ENCODE data around the gene ST6GALNAC6.
"Not testable (repeated sequence)": the region's sequence is repeated elsewhere in the genome, so short reads cannot be mapped to it uniquely, and the experiment has no call there.

ST6GALNAC6 gene

DNA sequence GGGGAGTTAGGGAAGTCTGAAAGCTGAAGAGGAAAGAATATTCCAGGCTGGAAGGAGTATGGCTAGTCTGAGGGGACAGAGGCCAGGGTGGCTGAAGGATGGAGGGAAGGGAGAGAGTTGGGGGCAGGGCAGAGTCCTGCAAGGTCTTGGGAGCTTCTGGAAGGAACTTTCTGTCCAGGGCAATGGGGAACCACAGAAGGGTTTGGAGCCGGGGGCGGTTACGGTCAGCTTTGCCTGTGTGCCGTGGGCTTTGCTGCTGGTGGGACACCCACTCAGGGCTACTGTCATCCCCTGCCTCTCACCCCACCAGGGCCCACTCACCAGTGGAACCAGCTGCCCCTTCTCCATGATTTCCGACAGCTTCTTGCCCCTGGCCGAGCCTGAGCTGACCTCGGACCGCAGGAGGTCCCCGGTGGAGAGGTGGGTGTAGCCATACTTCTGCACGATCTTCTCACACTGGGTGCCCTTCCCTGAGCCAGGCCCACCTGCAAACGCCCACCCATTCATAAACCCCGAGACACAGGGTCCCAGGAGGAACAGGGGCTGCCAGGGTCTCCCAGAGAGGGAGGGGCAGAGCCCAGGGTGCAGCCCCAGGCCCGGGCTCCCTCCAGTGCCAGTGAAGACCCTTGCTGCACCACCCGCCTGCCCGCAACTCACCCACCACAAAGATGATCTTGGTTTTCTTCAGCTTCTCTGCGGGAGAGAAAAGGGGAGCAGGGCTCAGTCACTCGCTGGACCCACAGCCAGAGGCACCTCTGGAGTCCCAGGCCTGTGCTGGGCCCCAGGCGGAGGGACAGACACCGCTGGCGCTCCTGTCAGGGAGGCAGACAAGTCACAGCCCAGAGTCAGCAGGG lies 26.8 kb downstream of the ST6GALNAC6 start:
- no peak for DNase-seq

DNA sequence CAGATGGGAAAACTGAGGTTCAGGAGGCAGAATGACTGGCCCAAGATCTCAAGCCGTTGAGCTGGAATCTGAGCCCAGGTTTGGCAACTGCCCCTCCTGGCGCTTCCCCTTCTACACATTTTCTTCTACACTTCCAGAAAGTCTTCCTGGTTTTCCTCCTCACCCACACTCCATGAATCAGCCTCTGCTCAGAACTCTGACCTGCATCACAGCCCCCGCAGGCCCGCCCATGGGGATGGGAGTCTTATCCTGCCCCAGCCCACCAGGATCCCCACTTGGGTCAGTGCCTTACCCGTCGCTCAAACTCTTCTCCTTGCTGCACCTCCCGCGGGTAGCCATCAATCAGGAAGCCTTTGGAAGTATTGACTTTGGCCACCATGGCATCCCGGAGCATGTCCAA lies 27.9 kb downstream of the ST6GALNAC6 start:
- DNase-seq: no peak

DNA sequence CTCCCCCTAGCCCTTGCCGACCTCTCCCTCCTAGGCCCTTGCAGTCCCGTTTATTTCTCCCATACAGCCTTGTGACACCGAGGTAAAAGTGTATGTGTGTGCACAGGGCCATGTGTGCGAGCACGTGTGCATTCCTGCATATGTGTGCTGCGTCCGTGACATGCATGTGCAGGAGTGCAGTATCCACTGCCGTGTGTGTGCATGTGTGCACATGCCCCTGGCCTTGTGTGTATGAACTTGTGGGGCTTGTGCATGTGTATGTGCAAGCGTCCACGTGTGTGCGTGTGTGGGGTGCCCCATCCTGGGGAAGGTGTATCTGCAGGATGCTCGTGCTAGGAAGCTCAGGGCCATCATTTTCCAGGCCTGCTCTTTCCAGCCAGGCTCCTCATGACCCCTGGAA lies 28.5 kb downstream of the ST6GALNAC6 start:
- DNase-seq: no peak

DNA sequence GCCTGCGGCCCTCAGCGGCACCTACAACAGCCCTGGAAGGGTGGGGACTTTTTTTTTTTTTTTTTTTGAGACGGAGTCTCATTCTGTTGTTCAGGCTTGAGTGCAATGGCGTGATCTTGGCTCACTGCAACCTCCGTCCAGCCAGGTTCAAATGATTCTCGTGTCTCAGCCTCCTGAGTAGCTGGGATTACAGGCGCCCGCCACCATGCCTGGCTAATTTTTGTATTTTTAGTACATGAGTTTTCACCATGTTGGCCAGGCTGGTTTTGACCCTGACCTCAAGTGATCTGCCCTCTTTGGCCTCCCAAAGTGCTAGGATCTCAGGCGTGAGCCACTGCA lies 29.3 kb downstream of the ST6GALNAC6 start:
- DNase-seq: not testable (repeated sequence)

DNA sequence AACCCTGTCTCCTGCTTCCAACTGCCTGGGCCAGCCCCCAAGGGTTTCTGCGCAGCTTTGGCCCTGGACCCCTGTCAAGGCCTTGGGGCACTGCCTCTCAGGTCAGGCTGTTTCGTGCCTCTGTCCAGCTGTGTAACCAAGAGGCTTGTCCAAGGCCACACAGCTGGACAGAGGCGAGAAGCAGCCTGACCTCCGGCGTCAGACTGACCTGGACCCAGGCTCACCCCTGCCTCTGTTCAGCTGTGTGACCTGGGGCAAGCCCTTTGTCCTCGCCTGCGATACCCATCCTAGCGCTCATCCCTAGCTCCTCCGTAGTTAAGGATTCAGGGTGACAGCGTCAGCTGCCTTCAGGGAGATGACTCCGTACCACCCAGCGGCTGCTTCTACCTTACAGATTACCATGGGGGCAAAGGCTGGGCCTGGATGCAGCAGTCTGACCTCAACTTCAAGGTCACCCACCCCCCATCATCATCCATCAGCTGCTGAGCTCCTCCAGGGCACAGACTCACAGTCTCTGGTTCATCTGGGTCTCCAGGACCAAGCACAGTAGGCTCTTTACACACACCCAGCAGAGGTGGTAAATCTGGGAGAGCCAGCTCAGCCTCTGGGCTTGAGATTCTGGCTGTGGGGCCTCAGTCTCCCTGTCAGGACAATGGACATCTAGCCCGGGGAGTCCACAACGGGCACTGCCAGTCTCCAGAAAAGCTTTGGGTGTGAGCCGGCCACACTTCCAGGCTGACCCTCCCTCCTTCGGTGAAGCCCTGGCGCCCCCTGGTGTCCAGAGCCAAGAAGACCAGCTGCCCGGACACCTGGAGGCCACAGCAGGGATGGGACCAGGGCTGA lies 29.9 kb downstream of the ST6GALNAC6 start:
- DNase-seq: peak; percentile 68

DNA sequence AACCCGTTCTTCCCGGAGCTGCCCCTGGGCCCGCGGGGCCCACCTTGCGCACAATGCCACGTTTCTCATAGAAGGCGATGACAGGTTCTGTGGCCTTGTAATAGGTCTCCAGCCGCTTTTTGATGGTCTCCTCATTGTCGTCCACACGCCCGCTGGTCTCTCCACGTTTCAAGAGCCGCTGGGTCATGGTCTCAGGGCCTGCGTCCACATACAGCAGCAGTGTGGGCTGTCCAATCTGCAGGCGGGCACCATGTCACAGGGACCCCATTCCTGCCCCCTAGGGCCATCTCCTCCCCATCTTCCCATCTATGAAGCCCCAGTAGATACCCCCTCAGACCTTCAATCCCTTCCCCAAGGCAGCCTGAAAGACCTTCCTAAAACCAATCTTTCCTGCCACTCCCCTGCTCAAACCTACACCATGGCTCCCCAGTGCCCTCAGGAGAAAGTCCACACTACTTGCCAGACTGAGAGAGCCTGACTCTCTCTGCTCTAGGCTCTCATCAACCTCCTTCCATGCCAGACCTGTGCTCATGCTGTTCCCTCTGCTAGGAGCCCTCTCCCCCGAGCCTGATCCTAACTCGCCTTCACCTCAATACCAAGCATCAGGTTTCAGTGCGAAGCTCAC lies 31.0 kb downstream of the ST6GALNAC6 start:
- no peak for DNase-seq

DNA sequence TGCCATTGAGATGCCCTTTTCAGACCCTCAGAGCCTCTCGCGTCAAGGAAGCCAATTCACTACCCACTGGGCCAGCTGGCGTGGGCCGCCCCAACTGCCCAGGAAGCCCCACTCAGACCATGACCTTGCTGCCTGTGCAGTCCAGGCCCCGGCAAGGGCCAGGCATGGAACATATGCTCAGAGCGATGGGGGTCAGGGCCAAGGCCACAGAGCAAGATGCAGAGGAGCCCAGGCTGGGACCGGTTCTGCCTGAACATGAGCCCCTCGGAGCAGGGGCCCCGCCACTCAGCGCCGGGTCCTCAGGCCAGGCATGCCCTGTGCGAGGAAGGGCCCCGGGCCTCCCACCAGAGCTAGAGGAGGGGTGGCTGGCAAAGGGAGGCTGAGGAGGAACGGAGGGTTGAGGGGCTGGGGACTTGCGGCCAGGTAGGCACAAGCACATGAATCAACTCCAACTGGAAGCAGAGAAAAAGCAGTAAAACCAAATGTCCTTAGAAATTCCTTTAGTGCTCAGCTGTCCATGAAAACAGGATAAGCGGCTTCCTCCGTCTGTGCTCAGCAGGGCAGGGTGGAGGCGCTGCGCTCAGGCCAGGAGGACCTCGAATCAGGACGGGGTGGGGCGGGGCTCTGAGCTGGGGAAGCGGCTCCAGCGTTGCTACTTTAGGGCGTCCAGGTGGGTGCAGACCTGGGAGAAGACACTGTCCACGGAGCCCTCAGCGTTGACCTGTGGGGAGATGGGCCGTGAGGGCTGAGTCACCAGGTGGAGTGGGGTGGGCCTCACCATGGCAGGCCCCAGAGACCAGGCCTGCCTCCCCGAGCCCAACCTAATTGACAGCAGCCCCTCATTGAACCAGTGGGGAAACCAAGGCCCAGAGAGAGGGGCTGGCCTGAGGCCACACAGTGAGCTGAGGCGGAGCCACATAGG lies 31.8 kb downstream of the ST6GALNAC6 start:
- no peak for DNase-seq

DNA sequence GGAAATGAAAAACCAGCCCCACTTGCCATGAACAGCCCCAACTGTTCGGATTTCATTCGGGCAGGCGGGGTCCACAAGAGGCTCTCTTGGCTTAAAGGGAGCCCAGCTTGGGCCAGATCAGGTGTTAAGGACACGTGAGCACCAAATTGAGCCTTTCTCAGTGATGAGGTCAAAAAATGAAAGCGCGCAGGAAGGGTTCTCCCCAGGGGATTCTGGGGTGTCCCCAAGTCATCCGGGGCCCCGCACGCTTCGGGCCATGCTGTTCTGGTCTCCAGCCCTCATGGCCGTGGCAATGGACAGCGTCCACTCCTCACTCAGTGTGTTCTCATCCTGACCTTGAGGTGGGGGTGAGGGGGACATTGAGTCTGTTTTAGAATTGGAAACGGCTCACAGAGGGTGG lies 32.9 kb downstream of the ST6GALNAC6 start:
- no peak for DNase-seq

DNA sequence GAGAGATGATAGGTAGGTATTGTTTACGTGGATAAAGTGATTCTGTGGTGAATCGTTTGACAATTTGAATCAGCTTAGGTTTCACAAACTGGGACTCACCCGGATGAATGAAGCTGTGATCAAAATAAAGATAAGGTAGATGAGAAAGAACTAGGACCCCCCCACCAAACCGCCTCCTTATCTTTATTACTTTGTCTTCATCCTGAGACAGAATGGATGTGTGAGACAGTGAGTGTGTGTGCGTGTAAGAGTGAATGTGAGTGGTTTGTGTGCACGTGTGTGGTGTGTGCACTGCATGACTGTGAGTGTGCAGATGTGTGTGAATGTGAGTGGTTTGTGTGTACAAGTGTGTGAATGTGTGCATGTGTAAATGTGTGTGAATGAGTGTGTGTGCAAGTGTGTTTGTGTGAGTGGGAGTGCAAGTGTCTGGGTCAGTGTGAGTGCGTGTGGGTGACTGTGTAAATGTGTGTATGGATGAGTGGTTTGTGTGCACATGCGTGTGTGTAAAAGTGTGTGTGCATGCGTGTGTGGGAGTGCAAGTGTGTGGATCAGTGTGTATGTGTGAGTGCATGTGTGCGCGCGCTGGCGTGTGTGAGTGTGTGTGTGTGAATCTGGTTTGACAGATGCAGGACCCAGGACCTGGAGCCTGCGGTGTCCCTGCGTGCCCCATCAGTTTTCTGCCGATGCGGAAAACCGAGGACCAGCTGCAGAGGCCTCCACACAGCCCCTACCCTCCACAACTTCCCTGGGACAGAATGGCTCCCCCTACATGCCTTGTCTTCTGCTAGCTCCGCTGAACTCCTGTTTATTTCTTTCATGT lies 33.5 kb downstream of the ST6GALNAC6 start:
- DNase-seq: no peak

DNA sequence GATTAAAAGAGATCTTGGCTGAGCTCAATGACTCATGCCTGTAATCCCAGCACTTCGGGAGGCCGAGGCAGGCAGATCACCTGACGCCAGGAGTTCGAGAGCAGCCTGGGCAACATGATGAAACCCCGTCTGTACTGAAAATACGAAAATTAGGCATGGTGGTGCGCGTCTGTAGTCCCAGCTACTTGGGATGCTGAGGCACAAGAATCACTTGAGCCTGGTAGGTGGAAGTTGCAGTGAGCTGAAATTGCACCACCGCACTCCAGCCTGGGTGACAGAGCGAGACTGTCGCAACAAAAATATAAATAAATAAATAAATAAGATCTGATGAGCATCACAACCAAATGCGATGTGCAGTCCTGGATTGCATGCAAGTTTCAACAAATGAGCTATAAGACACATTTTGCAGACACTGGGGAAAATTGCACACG lies 36.2 kb downstream of the ST6GALNAC6 start:
- no peak for DNase-seq

DNA sequence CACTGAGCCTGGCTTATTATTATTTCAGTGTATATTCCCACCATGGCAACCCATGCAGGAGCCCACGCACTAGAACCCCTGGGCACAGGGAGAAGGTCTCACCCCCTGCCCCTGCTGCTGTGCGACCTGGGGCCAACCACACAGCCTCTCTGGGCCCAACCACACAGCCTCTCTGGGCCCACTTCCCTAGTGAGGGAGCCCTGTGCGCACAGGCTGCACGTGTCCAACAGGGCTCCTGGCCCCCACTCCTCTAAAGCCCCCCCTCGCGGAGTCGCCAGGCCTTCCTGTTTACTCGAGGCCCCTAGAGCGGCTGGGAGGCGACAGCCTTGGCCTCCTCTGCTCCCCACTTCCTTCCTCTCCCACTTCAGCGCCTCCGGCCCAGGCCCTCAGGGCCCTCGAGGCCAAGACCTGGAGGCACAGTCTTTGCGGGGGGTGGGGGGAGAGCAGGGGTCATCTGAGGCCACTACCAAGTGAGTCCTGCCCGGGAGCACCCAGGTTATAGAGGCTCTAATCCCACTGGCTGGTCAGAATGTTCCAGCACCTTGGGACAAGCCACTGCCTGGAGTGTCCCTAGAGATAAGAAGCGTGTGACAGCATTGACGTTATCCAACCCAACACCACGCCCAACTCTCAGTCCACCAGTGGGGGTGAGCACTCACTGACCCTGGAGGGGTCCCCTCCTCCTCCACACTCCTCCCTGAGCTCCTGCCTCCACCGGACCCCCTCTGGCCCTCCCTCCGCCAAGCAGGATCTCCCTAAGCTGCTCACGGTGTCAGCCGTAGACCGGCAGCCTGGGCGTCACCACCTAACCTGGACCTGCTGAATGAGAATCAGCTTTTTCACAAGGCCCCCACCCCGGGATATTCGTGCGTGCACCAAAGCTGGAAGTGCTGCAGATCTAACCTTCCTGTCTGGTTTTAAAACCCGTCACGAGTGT lies 37.1 kb downstream of the ST6GALNAC6 start:
- DNase-seq: no peak

DNA sequence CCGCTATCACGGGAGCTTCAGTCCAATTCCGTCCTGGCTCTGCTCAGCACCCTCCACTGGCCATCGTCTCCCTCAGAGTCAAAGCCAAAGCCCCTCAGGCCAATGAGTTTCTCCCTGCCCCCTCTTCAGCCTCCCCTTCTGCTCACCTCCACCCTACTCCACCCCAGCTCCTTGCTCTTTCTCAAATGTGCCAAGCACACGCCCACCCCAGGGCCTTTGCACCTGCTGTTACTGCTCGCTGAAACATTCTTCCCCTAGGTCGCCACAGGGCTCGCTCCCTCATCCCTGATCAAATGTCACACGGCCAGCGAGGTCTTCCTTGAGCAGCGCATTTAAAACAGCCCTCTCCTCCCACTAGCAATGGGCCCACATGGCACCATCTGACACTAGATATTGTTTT lies 38.6 kb downstream of the ST6GALNAC6 start:
- no peak for DNase-seq

DNA sequence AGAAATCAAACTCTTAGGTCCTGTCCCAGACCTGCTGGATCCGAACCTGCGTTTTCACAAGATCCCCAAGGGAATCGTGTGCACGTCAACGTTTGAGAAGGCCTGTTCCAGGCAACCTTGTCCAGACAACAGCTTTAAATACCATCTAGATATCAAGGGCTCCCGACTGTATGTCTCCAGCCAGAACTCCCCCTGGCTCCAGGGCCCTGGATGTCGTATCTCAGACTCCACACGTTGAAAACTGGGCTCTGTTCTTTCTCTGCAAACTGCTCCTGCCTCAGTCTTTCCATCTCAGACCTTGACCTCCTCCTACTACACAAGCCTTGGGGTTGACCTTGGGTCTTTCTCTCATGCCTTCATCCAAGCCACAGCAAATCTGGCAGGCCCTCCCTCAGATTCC lies 39.1 kb downstream of the ST6GALNAC6 start:
- DNase-seq: no peak

DNA sequence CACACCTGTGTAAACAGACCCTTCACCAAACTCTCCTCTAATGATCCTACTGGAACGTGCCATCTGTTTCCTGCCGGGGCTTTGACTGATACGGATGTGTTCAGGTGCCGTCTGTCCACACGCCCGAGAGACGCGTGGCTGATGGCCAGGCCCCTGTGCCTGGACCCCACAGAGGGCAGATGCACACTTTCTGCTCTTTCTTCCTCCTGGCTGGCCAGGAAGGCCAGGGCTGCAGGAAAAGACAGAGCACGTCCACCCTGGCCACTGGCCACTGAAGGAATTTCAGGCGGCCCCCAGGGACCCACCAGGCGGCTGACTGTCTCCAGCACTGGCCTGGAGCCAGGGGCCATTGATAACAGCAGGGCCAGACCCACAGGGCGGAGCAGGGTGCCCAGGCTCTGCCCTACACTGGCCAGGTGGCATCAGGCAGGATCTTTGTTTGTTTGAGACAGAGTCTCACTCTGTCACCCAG lies 41.3 kb downstream of the ST6GALNAC6 start:
- DNase-seq: no peak

DNA sequence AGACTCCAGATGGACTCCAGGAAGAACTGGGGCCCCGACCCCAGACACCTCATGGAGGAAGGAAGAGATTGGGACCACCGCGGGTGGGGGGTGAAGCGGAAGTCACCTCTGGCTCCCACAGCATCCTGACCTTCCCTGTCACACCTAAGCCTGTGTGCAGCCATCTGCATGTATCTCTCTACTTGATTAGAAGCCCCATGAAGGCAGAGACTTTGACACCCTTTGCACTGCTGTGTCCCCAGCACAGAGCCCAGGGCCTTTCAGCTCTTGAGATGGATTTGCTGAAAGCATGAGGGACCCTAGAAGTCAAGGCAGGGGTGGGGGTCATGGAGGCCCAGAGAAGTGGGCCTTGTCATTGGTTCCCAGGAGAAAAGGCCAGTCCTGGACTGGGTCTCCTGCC lies 42.1 kb downstream of the ST6GALNAC6 start:
- no peak for DNase-seq

DNA sequence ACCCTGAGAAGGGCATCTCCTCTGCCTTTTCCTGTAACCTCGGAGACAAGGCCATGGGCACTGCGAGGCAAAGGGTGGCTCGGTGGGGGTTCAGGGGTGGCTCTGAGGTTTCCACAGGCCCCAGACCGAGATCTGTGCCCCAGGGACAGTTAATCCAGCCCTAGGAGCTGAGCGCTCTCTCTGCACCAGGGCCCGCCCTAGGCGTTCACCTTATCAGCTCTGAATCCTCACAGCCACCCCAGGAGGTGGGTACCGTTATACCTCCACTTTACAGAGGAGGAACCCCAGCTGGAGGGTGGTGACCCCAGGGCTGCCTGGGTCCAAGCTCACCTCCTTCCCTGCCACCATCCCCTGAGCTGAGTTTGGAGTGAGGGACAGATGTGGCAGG lies 42.7 kb downstream of the ST6GALNAC6 start:
- DNase-seq: no peak

DNA sequence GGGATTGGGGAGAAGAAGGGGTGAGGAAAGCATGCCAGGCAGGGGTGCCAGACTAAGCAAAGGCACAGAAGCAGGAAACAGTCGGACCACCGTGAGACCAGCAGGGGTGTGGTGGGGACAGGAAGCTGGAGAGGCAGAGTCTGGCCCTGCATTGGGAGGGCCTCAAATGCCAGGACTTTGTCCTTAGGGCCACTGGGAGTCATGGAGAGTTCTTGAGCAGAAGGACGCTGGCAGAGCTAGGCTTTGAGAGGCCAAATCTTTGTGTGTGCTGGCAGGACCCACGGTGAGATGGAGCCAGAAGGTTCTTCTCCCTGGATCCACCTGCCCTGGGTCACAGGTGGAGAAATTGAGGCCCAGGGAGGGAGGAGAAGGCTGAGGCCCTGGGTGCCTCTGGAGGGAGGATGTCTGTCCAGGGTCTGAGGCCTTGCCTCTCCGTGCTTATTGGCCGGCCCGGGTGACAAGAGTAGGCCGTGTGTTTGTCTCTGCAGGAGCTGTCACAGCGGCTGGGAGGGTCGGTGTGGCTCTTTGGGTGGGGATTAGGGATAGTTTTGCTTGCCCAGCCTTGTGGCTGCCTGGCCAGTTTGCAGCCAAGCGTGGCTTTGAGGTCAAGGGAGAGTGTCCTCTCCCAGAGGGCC lies 43.2 kb downstream of the ST6GALNAC6 start:
- DNase-seq: no peak

DNA sequence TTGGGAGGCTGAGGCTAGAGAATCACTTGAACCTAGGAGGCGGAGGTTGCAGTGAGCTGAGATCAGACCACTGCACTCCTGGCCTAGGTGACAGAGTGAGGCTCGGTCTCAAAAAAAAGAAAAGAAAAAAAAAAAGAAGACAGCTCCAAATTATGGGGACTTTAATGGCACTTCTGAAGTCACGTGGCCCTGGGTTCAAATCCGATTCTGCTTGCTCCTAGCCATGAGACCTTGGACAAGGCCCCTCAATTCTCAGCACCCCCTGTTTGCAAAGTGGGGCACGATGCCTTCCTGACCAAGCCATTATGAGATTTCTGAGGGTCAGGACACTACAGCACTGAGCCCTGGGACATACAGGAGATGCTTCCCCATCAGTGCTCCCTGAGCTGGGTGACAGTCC lies 43.9 kb downstream of the ST6GALNAC6 start:
- no peak for DNase-seq

DNA sequence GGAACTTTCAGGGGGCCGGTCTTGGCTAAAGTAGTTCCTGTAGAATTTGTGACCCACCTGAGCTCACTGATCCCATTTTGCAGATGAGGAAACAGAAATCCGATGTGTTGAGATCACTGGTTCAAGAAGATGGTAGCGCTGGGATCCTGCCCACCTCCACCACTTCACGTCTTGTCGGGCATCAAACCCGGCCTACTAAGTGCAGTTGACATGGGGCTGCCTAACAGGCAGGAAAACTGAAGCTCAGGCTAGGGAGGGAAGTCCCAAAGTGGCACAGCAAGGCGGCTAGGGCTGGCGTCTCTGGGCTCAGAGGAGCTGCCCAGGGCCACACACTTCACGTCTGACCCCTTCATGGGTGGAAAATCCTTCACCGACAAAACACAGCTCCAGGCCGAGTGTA lies 44.4 kb downstream of the ST6GALNAC6 start:
- no peak for DNase-seq

Data from fibroblast of skin of abdomen (primary cell).